H9 (cell line): Measurements from ENCODE around the gene TP53INP2. TPM values are rescaled to one million over a fixed set of nuclear protein-coding genes. Genes with fewer than 3 reads are reported as not detected.

Experiments
- DNase-seq: peaks from one replicate; pipeline ENCODE4 v3.0.0-alpha.2; 2017
- H2AFZ ChIP-seq: one replicate; pipeline ENCODE4 v1.6.1; 2013; ENCODE audit warnings: mild to moderate bottlenecking, low read length, control low read depth, moderate library complexity
- H2AK5ac ChIP-seq: 2 replicates; pipeline ENCODE4 v1.6.1; 2013; ENCODE audit warnings: low read length, control low read depth, mixed read lengths; ENCODE audit not compliant: insufficient read length
- H2BK120ac ChIP-seq: one replicate; pipeline ENCODE4 v1.6.1; 2013; ENCODE audit warnings: low read depth, mild to moderate bottlenecking, low read length, control low read depth, inconsistent platforms; ENCODE audit not compliant: poor library complexity, severe bottlenecking
- H2BK12ac ChIP-seq: 2 replicates; pipeline ENCODE4 v1.6.1; 2013; ENCODE audit warnings: low read length, control low read depth, mixed read lengths, low read depth; ENCODE audit not compliant: insufficient read length
- H2BK15ac ChIP-seq: 2 replicates; pipeline ENCODE4 v1.6.1; 2013; ENCODE audit warnings: low read depth, low read length, control low read depth
- H2BK20ac ChIP-seq: one replicate; pipeline ENCODE4 v1.6.1; 2013; ENCODE audit warnings: low read depth, mild to moderate bottlenecking, low read length, control low read depth, inconsistent platforms; ENCODE audit not compliant: poor library complexity, severe bottlenecking
- H2BK5ac ChIP-seq: 2 replicates; pipeline ENCODE4 v1.6.1; 2013; ENCODE audit warnings: low read length, control low read depth, mixed read lengths; ENCODE audit not compliant: insufficient read length
- H3K14ac ChIP-seq: 2 replicates; pipeline ENCODE4 v1.6.1; 2013; ENCODE audit warnings: low read length, control low read depth; ENCODE audit not compliant: insufficient read depth
- H3K18ac ChIP-seq: 2 replicates; pipeline ENCODE4 v1.6.1; 2013; ENCODE audit warnings: low read depth, mild to moderate bottlenecking, mixed read lengths, low read length, control low read depth; ENCODE audit not compliant: insufficient read length
- H3K23ac ChIP-seq: 2 replicates; pipeline ENCODE4 v1.6.1; 2013; ENCODE audit warnings: low read length, control low read depth, mixed read lengths, low read depth; ENCODE audit not compliant: insufficient read length
- H3K23me2 ChIP-seq: 2 replicates; pipeline ENCODE4 v1.6.1; 2013; ENCODE audit warnings: low read depth, mild to moderate bottlenecking, mixed read lengths, low read length, control low read depth; ENCODE audit not compliant: insufficient read length, poor library complexity, severe bottlenecking
- H3K27ac ChIP-seq: 2 replicates; pipeline ENCODE4 v1.5.1; 2013; ENCODE audit warnings: low read length, control low read depth, mixed read lengths, low read depth; ENCODE audit not compliant: insufficient read length
- H3K27me3 ChIP-seq: 2 replicates; pipeline ENCODE4 v1.6.1; 2013; ENCODE audit warnings: low read length, control low read depth, inconsistent platforms; ENCODE audit not compliant: insufficient read depth
- H3K4ac ChIP-seq: 2 replicates; pipeline ENCODE4 v1.6.1; 2013; ENCODE audit warnings: low read depth, mild to moderate bottlenecking, control low read depth, inconsistent platforms, low read length, moderate library complexity
- H3K4me1 ChIP-seq: 2 replicates; pipeline ENCODE4 v1.6.1; 2013; ENCODE audit warnings: low read length, control low read depth, inconsistent platforms; ENCODE audit not compliant: insufficient read depth
- H3K4me2 ChIP-seq: 2 replicates; pipeline ENCODE4 v1.6.1; 2013; ENCODE audit warnings: low read length, control low read depth, mixed read lengths; ENCODE audit not compliant: insufficient read length, insufficient read depth
- H3K56ac ChIP-seq: 2 replicates; pipeline ENCODE4 v1.6.1; 2013; ENCODE audit warnings: low read depth, mild to moderate bottlenecking, mixed read lengths, low read length, control low read depth; ENCODE audit not compliant: insufficient read length
- H3K79me1 ChIP-seq: 2 replicates; pipeline ENCODE4 v1.6.1; 2013; ENCODE audit warnings: low read depth, mild to moderate bottlenecking, moderate library complexity, low read length, control low read depth, inconsistent platforms; ENCODE audit not compliant: insufficient read depth, poor library complexity, severe bottlenecking
- H3K79me2 ChIP-seq: 2 replicates; pipeline ENCODE4 v1.6.1; 2013; ENCODE audit warnings: low read length, control low read depth, inconsistent platforms; ENCODE audit not compliant: insufficient read depth
- H3K9ac ChIP-seq: 2 replicates; pipeline ENCODE4 v1.6.1; 2013; ENCODE audit warnings: low read length, control low read depth, mixed read lengths; ENCODE audit not compliant: insufficient read length; ENCODE audit errors: extremely low read depth
- H3K9me3 ChIP-seq: one replicate; pipeline ENCODE4 v1.6.1; 2013; ENCODE audit warnings: low read depth, low read length, inconsistent platforms; ENCODE audit not compliant: control insufficient read depth
- H3T11ph ChIP-seq: one replicate; pipeline ENCODE4 v1.6.1; 2013; ENCODE audit warnings: mild to moderate bottlenecking, low read length, control low read depth, inconsistent platforms
- H4K20me1 ChIP-seq: one replicate; pipeline ENCODE4 v1.6.1; 2013; ENCODE audit not compliant: control insufficient read depth, insufficient read length, insufficient read depth
- H4K5ac ChIP-seq: 2 replicates; pipeline ENCODE4 v1.6.1; 2013; ENCODE audit warnings: low read depth, mild to moderate bottlenecking, mixed read lengths, low read length, control low read depth; ENCODE audit not compliant: insufficient read length
- H4K8ac ChIP-seq: replicated peaks from 2 replicates; pipeline ENCODE4 v1.6.1; 2013; ENCODE audit warnings: low read length, control low read depth, mixed read lengths, low read depth; ENCODE audit not compliant: insufficient read length
- H4K91ac ChIP-seq: 2 replicates; pipeline ENCODE4 v1.6.1; 2013; ENCODE audit warnings: low read depth, mild to moderate bottlenecking, moderate library complexity, mixed read lengths, low read length, control low read depth; ENCODE audit not compliant: insufficient read length
- H3K27ac Mint-ChIP-seq, 3 experiments: 2 replicates in 2 of 3; 3 replicates in 1 of 3; pipeline ENCODE4 v1.8.0; 2020 to 2021; ENCODE audit warnings: mixed read lengths in 3 of 3, mild to moderate bottlenecking in 1 of 3, moderate library complexity in 1 of 3
- H3K27me3 Mint-ChIP-seq: 2 replicates; pipeline ENCODE4 v1.8.0; 2021; ENCODE audit warnings: low read depth, mild to moderate bottlenecking, moderate library complexity, mixed read lengths
- H3K36me3 Mint-ChIP-seq, 3 experiments: 2 replicates in 2 of 3; 3 replicates in 1 of 3; pipeline ENCODE4 v1.8.0; 2020 to 2021; ENCODE audit warnings: low read depth in 3 of 3, mixed read lengths in 3 of 3; ENCODE audit not compliant: insufficient read depth in 1 of 3
- H3K4me1 Mint-ChIP-seq, 2 experiments: 2 replicates each; pipeline ENCODE4 v1.8.0; 2020; ENCODE audit warnings: mixed read lengths in 2 of 2
- H3K4me3 Mint-ChIP-seq, 2 experiments: 2 replicates in 1 of 2; 3 replicates in 1 of 2; pipeline ENCODE4 v1.8.0; 2020 to 2021; ENCODE audit warnings: mild to moderate bottlenecking in 2 of 2, mixed read lengths in 2 of 2, moderate library complexity in 1 of 2
- H3K9me3 Mint-ChIP-seq, 2 experiments: 2 replicates in 1 of 2; 3 replicates in 1 of 2; pipeline ENCODE4 v1.8.0; 2020; ENCODE audit warnings: mild to moderate bottlenecking in 2 of 2, mixed read lengths in 2 of 2, moderate library complexity in 1 of 2
- WGBS: extraction: QIAGEN DNeasy Blood & Tissue Kit; methylation state at CpG from one replicate; pipeline ENCODE4 v1.1.7; 2013; ENCODE audit warnings: missing lambda C conversion rate, low lambda C conversion rate, mixed read lengths; ENCODE audit not compliant: insufficient read length; ENCODE audit errors: extremely low coverage; 5-methylcytosine and 5-hydroxymethylcytosine counted together
- total RNA-seq: library from RNA; stranded (reverse); gene quantifications from 2 replicates; pipeline ENCODE4 v1.2.1, GENCODE V29; 2021
- TF ChIP-seq, protein P1 (sequence below): fragments of 200-600 bp; sonication (generic); conservative IDR thresholded peaks from 3 replicates; pipeline ENCODE4 v1.8.0; 2021; ENCODE audit warnings: antibody characterized with exemption, mild to moderate bottlenecking

Gene TP53INP2
- total RNA-seq, 1 experiment from 2014 or later = 8.0 TPM

DNA sequence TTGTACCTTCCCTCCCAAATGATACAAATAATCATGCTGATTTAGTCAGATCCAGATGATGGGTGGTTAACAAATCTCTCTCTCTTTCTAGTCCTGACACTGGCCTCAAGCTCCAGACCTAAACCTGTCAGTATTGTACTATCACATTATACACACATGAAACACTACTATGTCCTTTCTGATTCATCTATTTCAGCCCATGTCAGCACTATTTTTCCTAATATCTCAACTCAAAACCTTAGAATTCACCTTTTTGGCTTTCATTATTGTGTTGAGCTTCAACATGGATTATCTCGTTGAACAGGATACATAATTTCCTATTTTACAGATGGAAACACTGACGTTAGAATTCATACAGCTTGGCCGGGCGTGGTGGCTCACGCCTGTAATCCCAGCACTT is 30.7 kb upstream of the TP53INP2 start:
- Histone ChIP-seq H3K56ac (no peak overlapping the region), H3K23ac (no peak overlapping the region), H3K79me1 (peaks cover 5% of the 10 kb centered on the region), H2BK5ac (no peak overlapping the region), H2BK20ac (no peak overlapping the region), H3K79me2 (peaks cover 5% of the 10 kb centered on the region; the same call in 1 of the 2 replicates), H4K20me1 (no peaks in the 10 kb centered on the region), H4K8ac (no peak overlapping the region), H3K18ac (no peak overlapping the region), H2BK15ac (no peak overlapping the region), H3K9me3 (no peaks in the 10 kb centered on the region), H2BK120ac (no peak overlapping the region), H3K23me2 (peaks cover 4% of the 10 kb centered on the region), H3T11ph (no peak overlapping the region), H3K27me3 (no peaks in the 10 kb centered on the region), H3K4ac (no peak overlapping the region), H3K9ac (no peak overlapping the region), H3K4me2 (no peak overlapping the region), H2AK5ac (no peak overlapping the region), H2AFZ (no peak overlapping the region), H3K27ac (no peak overlapping the region), H4K91ac (no peak overlapping the region), H2BK12ac (no peak overlapping the region), H4K5ac (no peak overlapping the region), H3K14ac (no peak overlapping the region), H3K4me1 (no peaks in the 10 kb centered on the region; the same call in 1 of the 2 replicates)
- Mint-ChIP-seq H3K36me3 (peaks cover 0 to 4% (median 2%) of the 10 kb centered on the region in 3 experiments; a peak in 3 of 7 replicates), H3K27ac (no peak overlapping the region), H3K9me3 (no peaks in the 10 kb centered on the region), H3K27me3 (no peaks in the 10 kb centered on the region; the same call in 1 of the 2 replicates), H3K4me1 (peaks cover 8 to 9% of the 10 kb centered on the region in 2 experiments), H3K4me3 (no peak overlapping the region)
- DNase-seq = no peak
- TF ChIP-seq, protein P1, sequence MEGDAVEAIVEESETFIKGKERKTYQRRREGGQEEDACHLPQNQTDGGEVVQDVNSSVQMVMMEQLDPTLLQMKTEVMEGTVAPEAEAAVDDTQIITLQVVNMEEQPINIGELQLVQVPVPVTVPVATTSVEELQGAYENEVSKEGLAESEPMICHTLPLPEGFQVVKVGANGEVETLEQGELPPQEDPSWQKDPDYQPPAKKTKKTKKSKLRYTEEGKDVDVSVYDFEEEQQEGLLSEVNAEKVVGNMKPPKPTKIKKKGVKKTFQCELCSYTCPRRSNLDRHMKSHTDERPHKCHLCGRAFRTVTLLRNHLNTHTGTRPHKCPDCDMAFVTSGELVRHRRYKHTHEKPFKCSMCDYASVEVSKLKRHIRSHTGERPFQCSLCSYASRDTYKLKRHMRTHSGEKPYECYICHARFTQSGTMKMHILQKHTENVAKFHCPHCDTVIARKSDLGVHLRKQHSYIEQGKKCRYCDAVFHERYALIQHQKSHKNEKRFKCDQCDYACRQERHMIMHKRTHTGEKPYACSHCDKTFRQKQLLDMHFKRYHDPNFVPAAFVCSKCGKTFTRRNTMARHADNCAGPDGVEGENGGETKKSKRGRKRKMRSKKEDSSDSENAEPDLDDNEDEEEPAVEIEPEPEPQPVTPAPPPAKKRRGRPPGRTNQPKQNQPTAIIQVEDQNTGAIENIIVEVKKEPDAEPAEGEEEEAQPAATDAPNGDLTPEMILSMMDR = no peak
- no CpG with 5 or more reads among the region's 5 CpGs for WGBS
